Measurements from ENCODE around the gene TNK1. TPM values are rescaled to one million over a fixed set of nuclear protein-coding genes. Genes with fewer than 3 reads are reported as not detected.

TNK1 gene
- polyA plus RNA-seq, 3 donors = not detected

GRCh38 chr17:7428557-7428956, 47.7 kb downstream of the TNK1 start, which contains the start of gene SPEM3:
TSS of gene SPEM3 (plus strand) at chr17:7428857. CDS start at chr17:7428903, 46 bp downstream.
- Histone ChIP-seq H3K4me3 (replicated peaks in 1 of 3; ENCODE audit: low read depth in 2 of 3, low read length in 3 of 3) (no peak within 1 kb of the TSS), H3K27me3 (ENCODE audit: control insufficient read depth in 2 of 2, insufficient read depth in 2 of 2, low read length in 2 of 2) (no peaks in the 10 kb centered on the region), H3K4me2 (replicated peaks; ENCODE audit: extremely low read depth, low read length, poor library complexity, severe bottlenecking) (no peak within 1 kb of the TSS), H3K9ac (ENCODE audit: insufficient read depth, low read length, poor library complexity, severe bottlenecking) (no peak within 1 kb of the TSS), H3K9me3 (replicated peaks in 1 of 2; ENCODE audit: control insufficient read depth in 1 of 2, insufficient read depth in 1 of 2, low read length in 2 of 2) (no peaks in the 10 kb centered on the region), H2AFZ (ENCODE audit: insufficient read depth, low read depth, low read length, poor library complexity, severe bottlenecking) (no peak within 1 kb of the TSS), H4K20me1 (ENCODE audit: insufficient read depth, low read length) (no peaks in the 10 kb centered on the region), H3K79me2 (ENCODE audit: insufficient read depth, low read length) (no peaks in the 10 kb centered on the region), H3K27ac (ENCODE audit: low read depth in 1 of 2, low read length in 2 of 2) (no peak within 1 kb of the TSS), H3K4me1 (ENCODE audit: control insufficient read depth in 1 of 2, insufficient read depth in 2 of 2, low read length in 2 of 2) (no peaks in the 10 kb centered on the region), H3K36me3 (replicated peaks in 1 of 2; ENCODE audit: control insufficient read depth in 1 of 2, insufficient read depth in 2 of 2, low read length in 2 of 2) (no peaks in the 10 kb centered on the region)
- no peak for DNase-seq
- peaks cover 0 to 3% (median 2%) of the 10 kb centered on the region in 3 donors for H3K27me3 Mint-ChIP-seq (ENCODE audit: low read depth in 3 of 3)
- TF ChIP-seq, protein P1, sequence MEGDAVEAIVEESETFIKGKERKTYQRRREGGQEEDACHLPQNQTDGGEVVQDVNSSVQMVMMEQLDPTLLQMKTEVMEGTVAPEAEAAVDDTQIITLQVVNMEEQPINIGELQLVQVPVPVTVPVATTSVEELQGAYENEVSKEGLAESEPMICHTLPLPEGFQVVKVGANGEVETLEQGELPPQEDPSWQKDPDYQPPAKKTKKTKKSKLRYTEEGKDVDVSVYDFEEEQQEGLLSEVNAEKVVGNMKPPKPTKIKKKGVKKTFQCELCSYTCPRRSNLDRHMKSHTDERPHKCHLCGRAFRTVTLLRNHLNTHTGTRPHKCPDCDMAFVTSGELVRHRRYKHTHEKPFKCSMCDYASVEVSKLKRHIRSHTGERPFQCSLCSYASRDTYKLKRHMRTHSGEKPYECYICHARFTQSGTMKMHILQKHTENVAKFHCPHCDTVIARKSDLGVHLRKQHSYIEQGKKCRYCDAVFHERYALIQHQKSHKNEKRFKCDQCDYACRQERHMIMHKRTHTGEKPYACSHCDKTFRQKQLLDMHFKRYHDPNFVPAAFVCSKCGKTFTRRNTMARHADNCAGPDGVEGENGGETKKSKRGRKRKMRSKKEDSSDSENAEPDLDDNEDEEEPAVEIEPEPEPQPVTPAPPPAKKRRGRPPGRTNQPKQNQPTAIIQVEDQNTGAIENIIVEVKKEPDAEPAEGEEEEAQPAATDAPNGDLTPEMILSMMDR (IDR thresholded peaks at IDR 0.05) = no peak
- H3K27ac Mint-ChIP-seq = peak within 1 kb of the TSS in 1 of 7 donors; percentile 31
- no peaks in the 10 kb centered on the region for H3K36me3 Mint-ChIP-seq
- no peak within 1 kb of the TSS for H3K4me3 Mint-ChIP-seq
- intact Hi-C loops (cut with micrococcal nuclease) = no loop called here
- WGBS (ENCODE audit: insufficient coverage) = 84% methylated on average over 4 of the region's 5 CpGs
- no peaks in the 10 kb centered on the region for H3K9me3 Mint-ChIP-seq
- H3K4me1 Mint-ChIP-seq = no peaks in the 10 kb centered on the region

DNA sequence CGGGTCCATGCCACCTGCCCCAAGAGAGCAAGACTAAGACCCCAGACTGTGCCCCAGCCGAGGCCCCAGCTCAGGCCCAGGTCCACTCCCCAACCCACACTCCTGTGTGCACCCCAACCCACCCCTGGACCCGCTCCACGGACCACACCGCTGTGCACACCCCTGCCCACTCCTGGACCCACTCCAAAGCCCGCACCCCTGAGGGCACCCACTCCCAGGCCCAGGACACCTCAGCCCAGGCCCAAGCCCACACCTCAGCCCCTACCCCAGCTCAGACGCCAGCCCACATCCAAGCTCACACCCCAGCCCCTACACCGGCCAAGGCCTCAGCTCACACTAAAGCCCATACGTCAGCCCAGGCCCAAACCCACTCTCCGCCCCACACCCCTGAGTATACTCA, 48.8 kb downstream of the TNK1 start:
- Histone ChIP-seq H3K4me1 (ENCODE audit: control insufficient read depth in 1 of 2, insufficient read depth in 2 of 2, low read length in 2 of 2) (peaks cover 0 to 3% of the 10 kb centered on the region in 2 donors), H3K27me3 (ENCODE audit: control insufficient read depth in 2 of 2, insufficient read depth in 2 of 2, low read length in 2 of 2) (no peaks in the 10 kb centered on the region), H2AFZ (ENCODE audit: insufficient read depth, low read depth, low read length, poor library complexity, severe bottlenecking) (no peak overlapping the region), H3K27ac (ENCODE audit: low read depth in 1 of 2, low read length in 2 of 2) (no peak overlapping the region), H3K9me3 (replicated peaks in 1 of 2; ENCODE audit: control insufficient read depth in 1 of 2, insufficient read depth in 1 of 2, low read length in 2 of 2) (no peaks in the 10 kb centered on the region), H4K20me1 (ENCODE audit: insufficient read depth, low read length) (no peaks in the 10 kb centered on the region), H3K36me3 (replicated peaks in 1 of 2; ENCODE audit: control insufficient read depth in 1 of 2, insufficient read depth in 2 of 2, low read length in 2 of 2) (no peaks in the 10 kb centered on the region), H3K4me2 (replicated peaks; ENCODE audit: extremely low read depth, low read length, poor library complexity, severe bottlenecking) (no peak overlapping the region), H3K9ac (ENCODE audit: insufficient read depth, low read length, poor library complexity, severe bottlenecking) (no peak overlapping the region), H3K4me3 (replicated peaks in 1 of 3; ENCODE audit: low read depth in 2 of 3, low read length in 3 of 3) (no peak overlapping the region), H3K79me2 (ENCODE audit: insufficient read depth, low read length) (no peaks in the 10 kb centered on the region)
- Mint-ChIP-seq H3K9me3 (no peaks in the 10 kb centered on the region), H3K4me3 (no peak overlapping the region), H3K4me1 (peaks cover under 1% of the 10 kb centered on the region), H3K27ac (no peak overlapping the region), H3K36me3 (no peaks in the 10 kb centered on the region), H3K27me3 (ENCODE audit: low read depth in 3 of 3) (peaks cover 0 to 3% (median 0%) of the 10 kb centered on the region in 3 donors)
- TF ChIP-seq, protein P1 (IDR thresholded peaks at IDR 0.05) = no peak
- intact Hi-C loops (cut with micrococcal nuclease) = loop anchor here in 1 of 2 donors (5.0 to 10.0 kb wide), 3 partner anchors 42 to 255 kb away; partner anchors contain the start of genes SENP3, TP53 and WRAP53
- no peak for DNase-seq
- WGBS (ENCODE audit: insufficient coverage) = 96% methylated on average over 10 of the region's 10 CpGs
